WTC11 (cell line): Measurements from ENCODE around the gene CABLES1.

Experiments used
- ATF3 ChIP-seq: sonication (generic); formaldehyde crosslinking; conservative IDR thresholded peaks from 2 replicates; pipeline ENCODE4 v1.8.1; 2022; ENCODE audit warnings: mild to moderate bottlenecking, missing genetic modification reagents
- CREB1 ChIP-seq: sonication (generic); formaldehyde crosslinking; IDR thresholded peaks from 2 replicates; pipeline ENCODE4 v1.8.0; 2023; ENCODE audit warnings: mild to moderate bottlenecking, missing genetic modification reagents
- IRF2 ChIP-seq: sonication (generic); formaldehyde crosslinking; IDR thresholded peaks from 2 replicates; pipeline ENCODE4 v1.8.0; 2022; ENCODE audit warnings: low read depth, missing genetic modification reagents, borderline replicate concordance
- JUN ChIP-seq: sonication (generic); formaldehyde crosslinking; IDR thresholded peaks from 2 replicates; pipeline ENCODE4 v1.8.0; 2023; ENCODE audit warnings: mild to moderate bottlenecking, missing genetic modification reagents
- NR1H2 ChIP-seq: sonication (generic); formaldehyde crosslinking; IDR thresholded peaks from 2 replicates; pipeline ENCODE4 v1.9.0; 2021; ENCODE audit warnings: mild to moderate bottlenecking, moderate library complexity, missing genetic modification reagents
- NR2C2 ChIP-seq: sonication (generic); formaldehyde crosslinking; IDR thresholded peaks from 2 replicates; pipeline ENCODE4 v1.8.0; 2022; ENCODE audit warnings: mild to moderate bottlenecking, missing genetic modification reagents
- TCF7 ChIP-seq: sonication (generic); formaldehyde crosslinking; IDR thresholded peaks from 2 replicates; pipeline ENCODE4 v1.8.0; 2022; ENCODE audit warnings: mild to moderate bottlenecking, low read depth, missing genetic modification reagents, moderate library complexity
- TP53 ChIP-seq: sonication (generic); formaldehyde crosslinking; IDR thresholded peaks from 2 replicates; pipeline ENCODE4 v1.8.1; 2023; ENCODE audit warnings: mild to moderate bottlenecking, missing genetic modification reagents
- ZNF138 ChIP-seq: sonication (generic); formaldehyde crosslinking; conservative IDR thresholded peaks from 2 replicates; pipeline ENCODE4 v1.8.1; 2022; ENCODE audit warnings: mild to moderate bottlenecking, moderate library complexity, missing genetic modification reagents
- TF ChIP-seq, protein P1 (sequence below): sonication (generic); formaldehyde crosslinking; IDR thresholded peaks from 2 replicates; pipeline ENCODE4 v1.8.1; 2023; ENCODE audit warnings: mild to moderate bottlenecking, missing genetic modification reagents, moderate library complexity
- TF ChIP-seq, protein P2 (sequence below): fragments of 200-600 bp; IDR thresholded peaks from 2 replicates; pipeline ENCODE4 v1.8.0; 2022; ENCODE audit warnings: antibody characterized with exemption
- TF ChIP-seq, protein P3 (sequence below): sonication (generic); formaldehyde crosslinking; IDR thresholded peaks from 2 replicates; pipeline ENCODE4 v1.8.0; 2022; ENCODE audit warnings: mild to moderate bottlenecking, missing genetic modification reagents

DNA sequence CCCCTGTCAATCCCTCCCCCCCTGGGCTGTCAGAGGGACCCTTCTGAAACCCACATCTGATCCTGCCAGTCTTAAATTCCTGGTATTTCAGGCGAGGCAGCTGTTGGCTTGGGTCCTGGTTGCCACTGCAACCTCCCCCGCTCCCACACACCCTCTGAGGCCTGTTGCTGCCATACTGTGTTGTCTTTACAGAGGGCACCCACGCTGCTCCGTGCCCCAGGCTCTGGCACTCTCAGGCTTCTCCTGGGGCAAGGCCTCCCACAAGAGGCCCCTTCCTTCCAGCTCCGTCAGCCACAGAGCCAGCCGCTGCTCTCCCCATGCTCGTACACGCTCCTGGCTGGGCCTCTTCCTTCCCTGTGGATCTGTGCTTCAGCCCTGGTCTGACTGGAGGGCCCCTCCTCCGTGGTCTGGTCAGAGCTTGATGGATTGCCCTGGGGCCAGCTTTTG is 8.6 kb downstream of the CABLES1 start:
- no peak for TF ChIP-seq NR2C2
- TF ChIP-seq, protein P1, sequence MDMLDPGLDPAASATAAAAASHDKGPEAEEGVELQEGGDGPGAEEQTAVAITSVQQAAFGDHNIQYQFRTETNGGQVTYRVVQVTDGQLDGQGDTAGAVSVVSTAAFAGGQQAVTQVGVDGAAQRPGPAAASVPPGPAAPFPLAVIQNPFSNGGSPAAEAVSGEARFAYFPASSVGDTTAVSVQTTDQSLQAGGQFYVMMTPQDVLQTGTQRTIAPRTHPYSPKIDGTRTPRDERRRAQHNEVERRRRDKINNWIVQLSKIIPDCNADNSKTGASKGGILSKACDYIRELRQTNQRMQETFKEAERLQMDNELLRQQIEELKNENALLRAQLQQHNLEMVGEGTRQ (CRISPR knock-in tag), result no peak
- no peak for TF ChIP-seq ZNF138 (CRISPR knock-in tag)
- TF ChIP-seq, protein P2, sequence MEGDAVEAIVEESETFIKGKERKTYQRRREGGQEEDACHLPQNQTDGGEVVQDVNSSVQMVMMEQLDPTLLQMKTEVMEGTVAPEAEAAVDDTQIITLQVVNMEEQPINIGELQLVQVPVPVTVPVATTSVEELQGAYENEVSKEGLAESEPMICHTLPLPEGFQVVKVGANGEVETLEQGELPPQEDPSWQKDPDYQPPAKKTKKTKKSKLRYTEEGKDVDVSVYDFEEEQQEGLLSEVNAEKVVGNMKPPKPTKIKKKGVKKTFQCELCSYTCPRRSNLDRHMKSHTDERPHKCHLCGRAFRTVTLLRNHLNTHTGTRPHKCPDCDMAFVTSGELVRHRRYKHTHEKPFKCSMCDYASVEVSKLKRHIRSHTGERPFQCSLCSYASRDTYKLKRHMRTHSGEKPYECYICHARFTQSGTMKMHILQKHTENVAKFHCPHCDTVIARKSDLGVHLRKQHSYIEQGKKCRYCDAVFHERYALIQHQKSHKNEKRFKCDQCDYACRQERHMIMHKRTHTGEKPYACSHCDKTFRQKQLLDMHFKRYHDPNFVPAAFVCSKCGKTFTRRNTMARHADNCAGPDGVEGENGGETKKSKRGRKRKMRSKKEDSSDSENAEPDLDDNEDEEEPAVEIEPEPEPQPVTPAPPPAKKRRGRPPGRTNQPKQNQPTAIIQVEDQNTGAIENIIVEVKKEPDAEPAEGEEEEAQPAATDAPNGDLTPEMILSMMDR, result no peak
- no peak for TF ChIP-seq CREB1 (CRISPR knock-in tag)
- TF ChIP-seq JUN (CRISPR knock-in tag), result no peak
- no peak for TF ChIP-seq ATF3 (CRISPR knock-in tag)
- TF ChIP-seq IRF2 (CRISPR knock-in tag), result no peak
- TF ChIP-seq TCF7 (CRISPR knock-in tag), result no peak
- TF ChIP-seq TP53, result no peak
- no peak for TF ChIP-seq NR1H2 (CRISPR knock-in tag)
- TF ChIP-seq, protein P3, sequence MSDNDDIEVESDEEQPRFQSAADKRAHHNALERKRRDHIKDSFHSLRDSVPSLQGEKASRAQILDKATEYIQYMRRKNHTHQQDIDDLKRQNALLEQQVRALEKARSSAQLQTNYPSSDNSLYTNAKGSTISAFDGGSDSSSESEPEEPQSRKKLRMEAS (CRISPR knock-in tag), result no peak
